HFF-Myc (cell line): ENCODE measurements around the gene HRH1.

ENCODE experiments used
- DNase-seq: peaks from one replicate; pipeline ENCODE4 v3.0.0-alpha.2; 2011; ENCODE audit warnings: low read depth; ENCODE audit errors: extremely low read depth
- H3K4me3 ChIP-seq: replicated peaks from 2 replicates; pipeline ENCODE4 v1.5.1; 2011; ENCODE audit warnings: low read depth, mild to moderate bottlenecking, control low read depth, low read length
- CTCF ChIP-seq: IDR thresholded peaks from 2 replicates; pipeline ENCODE4 v1.5.1; 2012; ENCODE audit warnings: mild to moderate bottlenecking, low read depth, low read length, control low read depth; ENCODE audit errors: missing control alignments

HRH1 gene

GRCh38 chr3:11282250-11283138, 128.2 kb downstream of the HRH1 start:
- peak; percentile 72 for DNase-seq
- TF ChIP-seq CTCF: no peak
- no peak overlapping the region for H3K4me3 ChIP-seq

DNA sequence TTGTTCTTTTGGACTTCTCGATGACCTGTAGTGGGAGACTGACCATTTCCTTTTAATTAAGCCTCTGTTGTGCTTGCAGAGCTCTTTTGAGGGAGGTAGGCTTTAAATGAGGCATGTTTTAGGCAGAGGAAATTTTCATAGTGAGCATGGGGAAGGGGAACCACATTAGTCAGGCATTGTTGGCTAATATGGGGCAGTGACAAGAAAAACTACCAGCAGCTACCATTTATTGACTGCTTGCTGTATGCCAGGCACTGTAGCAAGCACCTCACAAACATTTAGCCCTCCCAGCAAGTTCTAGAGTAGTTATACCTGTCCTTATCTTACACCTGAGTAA, 128.8 kb downstream of the HRH1 start:
- TF ChIP-seq CTCF: no peak
- no peak overlapping the region for H3K4me3 ChIP-seq
- DNase-seq: no peak

DNA sequence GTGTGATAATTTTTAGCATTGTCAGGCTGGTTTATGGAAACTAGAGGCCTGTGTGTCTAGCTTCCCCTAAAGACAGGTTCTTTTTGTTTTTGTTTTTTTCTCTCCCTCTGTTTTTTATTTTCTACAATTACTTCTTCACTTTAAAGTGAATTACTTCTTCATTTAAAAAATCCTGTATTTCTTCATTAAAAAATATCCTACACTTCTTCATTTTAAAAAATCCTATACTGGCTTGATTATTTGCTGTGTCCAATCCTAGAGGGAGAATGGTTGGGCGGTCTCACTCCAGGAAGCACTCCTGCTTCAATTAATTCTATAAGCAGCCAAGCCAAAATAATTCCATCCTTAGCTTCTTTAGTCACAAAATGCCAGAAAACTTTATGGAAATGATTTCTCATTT, 129.7 kb downstream of the HRH1 start:
- no peak for TF ChIP-seq CTCF
- DNase-seq: no peak
- no peak overlapping the region for H3K4me3 ChIP-seq

DNA sequence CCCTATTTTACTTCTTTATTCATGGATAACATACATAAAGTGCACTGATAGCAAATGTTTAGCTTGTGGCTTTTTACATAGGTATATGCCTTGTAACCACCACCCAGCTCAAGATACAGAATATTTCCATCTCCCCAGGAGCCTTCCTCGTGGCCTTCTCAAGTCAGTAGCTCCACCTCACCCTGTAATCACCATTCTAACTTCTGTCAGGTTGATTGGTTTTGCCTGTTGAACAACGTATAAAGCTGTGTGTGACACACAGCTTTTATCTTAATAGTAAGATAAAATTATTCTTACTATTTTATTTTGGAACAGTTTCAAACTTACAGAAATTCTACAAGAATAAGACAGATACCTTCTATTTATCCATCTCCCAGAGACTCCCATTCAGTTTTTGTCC, 131.2 kb downstream of the HRH1 start:
- DNase-seq: no peak
- TF ChIP-seq CTCF: no peak
- H3K4me3 ChIP-seq: no peak overlapping the region

DNA sequence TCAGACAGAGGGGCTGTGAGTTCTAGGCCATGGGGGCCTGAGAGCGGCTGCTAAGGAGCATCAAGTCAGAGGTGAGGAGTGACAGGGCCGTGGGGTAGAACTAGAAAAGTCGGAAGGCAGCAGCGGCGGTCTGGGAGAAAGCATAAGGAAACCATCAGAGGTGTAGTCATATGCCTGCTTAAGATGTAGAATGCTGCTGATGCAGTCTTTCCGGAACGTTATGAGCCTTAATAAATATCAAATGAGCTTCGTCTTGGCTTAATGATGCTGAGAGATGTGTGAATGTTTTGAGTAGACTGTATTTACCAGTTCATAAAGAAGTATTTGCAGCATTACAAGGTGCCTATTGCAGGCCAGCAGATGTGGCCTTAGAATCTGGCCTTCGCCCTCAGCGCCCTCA, 133.1 kb downstream of the HRH1 start:
- no peak for TF ChIP-seq CTCF
- H3K4me3 ChIP-seq: no peak overlapping the region
- DNase-seq: no peak

- no peak for TF ChIP-seq CTCF
- no peak for DNase-seq
- peak overlapping the region; percentile 23; the same call in 1 of the 2 replicates for H3K4me3 ChIP-seq
These were observed 133.8 kb downstream of the HRH1 start for GRCh38 chr3:11288021-11288491.
